Measurements from ENCODE around the gene BANK1. TPM values are rescaled to one million over a fixed set of nuclear protein-coding genes. Genes with fewer than 3 reads are reported as not detected.

Gene BANK1
- total RNA-seq, 2 donors from 2014 or later, result not detected

DNA sequence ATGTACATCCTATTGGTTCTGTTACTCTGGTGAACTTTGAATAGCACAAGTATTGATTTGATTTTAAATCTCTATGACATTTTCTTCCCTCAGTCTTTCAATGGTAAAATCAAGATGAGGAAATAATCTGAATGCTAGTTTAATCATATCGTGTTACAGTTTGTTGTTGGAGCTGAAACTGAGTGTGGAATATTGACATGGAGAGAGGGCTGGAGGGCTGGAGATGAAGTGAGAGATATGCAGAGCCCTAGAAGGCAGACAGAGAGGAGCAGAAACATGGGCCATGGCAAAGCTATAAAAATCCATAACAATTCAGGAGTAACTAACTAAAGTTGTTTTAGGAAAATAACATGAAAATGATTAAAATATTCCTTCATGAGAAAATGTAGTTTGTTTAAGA, 141.1 kb downstream of the BANK1 start:
- ATAC-seq (no peak), DNase-seq (ENCODE audit: low spot score in 2 of 2) (no peak)
- Mint-ChIP-seq H3K9me3 (no peaks in the 10 kb centered on the region), H3K36me3 (no peaks in the 10 kb centered on the region), H3K27ac (no peak overlapping the region)

DNA sequence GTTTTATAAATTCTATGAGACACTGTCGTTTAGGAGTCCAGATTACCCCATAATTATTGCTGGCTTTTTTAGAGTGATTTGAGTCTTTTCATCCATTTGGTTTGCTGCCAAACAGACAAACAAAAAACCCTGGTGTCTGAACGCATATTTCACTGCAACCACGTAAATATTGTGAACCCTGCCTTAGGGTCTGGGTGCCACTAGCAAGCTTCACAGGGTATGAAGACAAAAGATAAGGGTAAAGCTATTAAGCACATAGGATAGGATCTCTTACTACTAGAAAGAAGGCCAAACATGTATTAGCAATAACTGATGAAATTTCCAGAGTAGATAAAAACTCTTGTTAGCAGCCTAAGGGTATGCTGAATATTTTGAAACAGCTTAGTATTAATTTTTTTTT, 143.3 kb downstream of the BANK1 start:
- Mint-ChIP-seq H3K27ac (no peak overlapping the region), H3K9me3 (peaks cover 0 to 6% of the 10 kb centered on the region in 2 donors), H3K36me3 (no peaks in the 10 kb centered on the region)
- ATAC-seq, result no peak
- DNase-seq (ENCODE audit: low spot score in 2 of 2), result no peak

DNA sequence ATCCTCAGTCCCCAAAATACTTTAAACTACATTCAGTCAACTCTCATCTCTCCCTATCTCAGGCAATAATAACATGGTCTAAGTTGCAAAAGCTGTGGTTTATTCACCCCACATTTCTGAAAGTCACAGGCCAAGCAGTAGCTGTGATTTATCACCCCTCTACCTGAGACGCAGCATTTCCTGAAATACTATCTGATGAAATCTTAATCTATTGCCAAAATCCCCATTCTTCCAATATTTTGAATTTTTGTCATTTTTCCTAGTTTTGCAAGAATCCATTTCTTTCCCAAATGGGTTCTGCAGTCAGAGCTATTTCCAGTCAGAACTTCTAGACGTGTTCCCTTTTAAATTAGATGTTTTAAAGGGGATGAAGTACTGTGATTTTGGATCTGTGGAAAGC, 148.3 kb downstream of the BANK1 start:
- DNase-seq (ENCODE audit: low spot score in 2 of 2) (no peak), ATAC-seq (no peak)
- no peak overlapping the region for H3K27ac Mint-ChIP-seq
- no peaks in the 10 kb centered on the region for H3K36me3 Mint-ChIP-seq
- H3K9me3 Mint-ChIP-seq, result peaks cover 0 to 6% of the 10 kb centered on the region in 2 donors

DNA sequence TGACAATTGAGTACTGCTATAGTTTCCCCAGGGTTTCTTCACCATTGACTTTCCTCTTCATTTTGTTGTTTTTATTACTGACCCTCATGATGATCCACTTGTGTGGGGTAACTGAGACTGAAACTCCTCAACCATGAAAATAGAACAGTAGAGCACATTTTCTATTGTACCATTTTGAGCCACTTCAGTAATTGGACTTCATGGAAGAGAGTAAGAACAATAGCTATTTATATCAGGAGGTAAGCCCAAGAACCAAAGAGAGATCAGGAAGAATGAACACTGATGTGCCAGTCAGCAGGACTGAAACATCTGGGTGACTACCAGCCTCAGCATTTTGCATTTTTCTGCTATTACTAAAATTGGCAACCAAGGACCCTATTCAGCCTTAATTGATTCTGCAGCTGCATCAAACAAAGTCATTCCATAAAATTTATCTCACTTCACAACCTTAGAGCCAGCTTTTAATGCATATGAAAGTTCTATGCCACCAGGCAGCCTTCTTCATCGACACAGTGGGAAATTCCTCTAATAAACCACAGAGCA, 151.4 kb downstream of the BANK1 start:
- Mint-ChIP-seq H3K9me3 (peaks cover 0 to 6% of the 10 kb centered on the region in 2 donors), H3K27ac (no peak overlapping the region), H3K36me3 (no peaks in the 10 kb centered on the region)
- DNase-seq (ENCODE audit: low spot score in 2 of 2) (no peak), ATAC-seq (no peak)

DNA sequence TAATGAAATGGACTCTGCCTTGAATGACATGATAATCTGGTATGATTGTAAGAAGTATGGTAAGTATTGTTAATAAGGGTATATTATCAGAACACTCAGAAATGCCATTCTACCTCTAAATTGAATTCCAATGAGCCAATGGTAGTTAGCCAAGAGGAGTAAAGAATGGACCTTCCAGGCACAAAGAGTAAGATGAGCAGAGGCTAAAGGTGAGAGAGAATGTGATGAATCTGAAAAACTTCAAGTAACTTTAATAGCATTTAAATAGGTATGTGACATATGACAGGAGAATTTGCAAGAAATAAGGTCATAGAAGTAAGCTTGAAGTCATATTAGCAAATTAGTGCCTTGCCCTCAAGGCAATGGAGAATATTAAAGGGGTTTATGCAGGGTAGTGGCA, 152.4 kb downstream of the BANK1 start:
- no peak for ATAC-seq
- Mint-ChIP-seq H3K27ac (no peak overlapping the region), H3K36me3 (no peaks in the 10 kb centered on the region), H3K9me3 (no peaks in the 10 kb centered on the region)
- no peak for DNase-seq (ENCODE audit: low spot score in 2 of 2)

DNA sequence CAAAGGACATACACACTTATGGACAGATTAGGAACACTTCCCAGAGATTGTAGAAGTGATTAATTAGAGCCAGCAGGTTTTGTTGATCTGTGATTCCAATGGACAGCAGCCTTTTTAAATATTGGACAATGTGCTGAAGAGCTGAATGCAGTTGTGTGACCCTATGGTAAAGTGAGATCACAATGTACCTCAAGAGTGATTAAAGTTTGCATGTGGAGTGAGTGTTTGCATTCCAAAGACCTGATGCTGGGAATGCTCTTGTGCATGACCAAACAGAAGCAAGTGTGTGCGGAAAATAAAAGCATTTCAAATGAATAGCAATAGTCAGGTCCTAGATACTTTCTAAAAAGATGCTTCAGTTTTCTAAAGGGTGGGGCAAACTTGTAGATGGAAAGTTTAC, 154.1 kb downstream of the BANK1 start:
- Mint-ChIP-seq H3K9me3 (no peaks in the 10 kb centered on the region), H3K36me3 (no peaks in the 10 kb centered on the region), H3K27ac (no peak overlapping the region)
- ATAC-seq (no peak), DNase-seq (ENCODE audit: low spot score in 2 of 2) (no peak)

DNA sequence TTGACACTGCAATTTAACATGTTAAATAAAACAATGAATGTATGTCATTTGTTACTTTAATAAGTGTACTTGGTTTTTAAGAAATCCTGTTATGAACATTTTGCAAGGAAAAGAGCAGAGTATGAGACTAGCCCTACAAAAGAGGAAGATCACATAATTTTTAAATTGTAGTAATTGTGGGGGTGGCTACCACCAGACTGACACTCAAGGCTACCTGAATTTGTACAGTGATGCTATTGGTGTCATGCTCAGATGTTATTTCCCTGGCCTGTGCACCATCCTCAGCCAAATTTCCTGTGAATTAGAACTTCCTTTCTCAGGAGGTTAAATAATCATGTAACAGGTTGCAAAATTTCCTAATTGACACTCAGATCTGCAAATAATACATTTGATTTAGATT, 157.5 kb downstream of the BANK1 start:
- no peaks in the 10 kb centered on the region for H3K36me3 Mint-ChIP-seq
- DNase-seq (ENCODE audit: low spot score in 2 of 2), result no peak
- H3K27ac Mint-ChIP-seq, result no peak overlapping the region
- no peaks in the 10 kb centered on the region for H3K9me3 Mint-ChIP-seq
- ATAC-seq, result no peak

DNA sequence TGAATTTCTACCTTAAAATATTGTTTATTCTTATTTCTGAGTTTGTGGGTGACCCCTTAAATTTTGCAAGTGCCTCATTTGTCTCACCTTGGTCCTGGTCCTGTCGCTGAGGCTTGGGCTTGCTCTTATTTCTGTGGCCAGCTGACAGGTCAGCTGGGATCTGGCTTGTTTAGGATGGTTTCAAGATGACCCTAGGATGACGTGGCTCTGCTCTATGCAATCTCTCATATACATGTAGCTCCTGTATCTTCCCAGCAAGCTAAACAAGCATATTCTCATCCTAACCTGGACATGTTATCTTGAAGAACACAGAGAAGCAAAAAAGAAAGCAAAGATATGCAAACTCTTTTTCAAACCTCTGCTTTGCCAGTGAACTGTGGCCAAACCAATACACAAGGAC, 158.4 kb downstream of the BANK1 start:
- DNase-seq (ENCODE audit: low spot score in 2 of 2), result no peak
- no peak for ATAC-seq
- Mint-ChIP-seq H3K27ac (no peak overlapping the region), H3K36me3 (no peaks in the 10 kb centered on the region), H3K9me3 (no peaks in the 10 kb centered on the region)

DNA sequence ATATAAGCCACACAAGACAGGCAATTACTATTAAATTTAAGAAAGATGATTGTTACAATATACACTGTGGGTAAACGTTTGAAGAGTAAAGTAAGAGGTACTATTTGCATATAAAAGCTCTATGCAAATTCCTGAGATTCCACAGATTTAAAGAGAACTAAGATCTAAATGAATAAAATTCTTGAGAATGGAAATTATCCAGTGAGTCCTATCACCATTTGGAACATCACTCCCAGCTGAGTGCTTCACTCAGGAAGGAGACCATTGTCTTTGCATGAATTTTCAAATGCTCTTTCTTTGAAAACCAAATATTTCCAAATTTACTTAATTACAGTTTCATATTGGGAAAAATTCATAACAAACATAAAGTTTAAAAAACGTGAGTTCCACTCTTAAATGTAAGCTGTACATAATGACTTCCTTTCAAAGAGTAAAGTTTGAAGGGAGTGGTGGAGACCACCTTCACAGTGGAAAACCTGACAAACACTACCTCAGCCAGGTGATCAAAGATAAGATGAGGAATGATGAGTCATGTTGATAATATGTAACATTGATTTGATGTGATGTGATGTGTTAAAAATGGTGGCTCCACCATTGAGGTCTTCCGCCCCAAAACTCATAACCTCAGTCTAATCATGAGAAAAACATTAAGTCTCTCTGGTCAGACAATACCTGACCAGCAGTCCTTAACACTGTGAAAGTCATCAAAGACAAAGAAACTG, 159.9 kb downstream of the BANK1 start:
- Mint-ChIP-seq H3K9me3 (no peaks in the 10 kb centered on the region), H3K27ac (no peak overlapping the region), H3K36me3 (no peaks in the 10 kb centered on the region)
- DNase-seq (ENCODE audit: low spot score in 2 of 2) (no peak), ATAC-seq (no peak)

DNA sequence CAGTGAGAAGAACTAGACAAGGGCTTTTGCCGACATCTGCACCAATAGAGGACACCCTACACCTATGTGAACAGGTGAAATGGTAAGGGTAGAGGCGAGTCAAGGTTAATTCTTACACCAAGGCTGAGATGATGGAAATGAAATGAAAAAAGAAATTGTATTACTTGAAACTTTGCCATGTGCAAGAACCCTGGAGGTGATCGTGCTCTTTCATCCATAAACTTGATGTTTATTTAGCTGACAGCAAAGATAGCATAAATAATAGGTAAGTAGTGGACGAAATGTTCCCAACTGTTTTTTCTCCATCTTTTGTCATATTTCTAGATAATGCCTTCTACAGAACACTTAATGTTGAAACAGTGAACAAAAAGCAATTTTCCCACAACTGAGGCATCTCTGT, 162.5 kb downstream of the BANK1 start:
- ATAC-seq (no peak), DNase-seq (ENCODE audit: low spot score in 2 of 2) (no peak)
- H3K27ac Mint-ChIP-seq, result no peak overlapping the region
- no peaks in the 10 kb centered on the region for H3K36me3 Mint-ChIP-seq
- H3K9me3 Mint-ChIP-seq, result no peaks in the 10 kb centered on the region

DNA sequence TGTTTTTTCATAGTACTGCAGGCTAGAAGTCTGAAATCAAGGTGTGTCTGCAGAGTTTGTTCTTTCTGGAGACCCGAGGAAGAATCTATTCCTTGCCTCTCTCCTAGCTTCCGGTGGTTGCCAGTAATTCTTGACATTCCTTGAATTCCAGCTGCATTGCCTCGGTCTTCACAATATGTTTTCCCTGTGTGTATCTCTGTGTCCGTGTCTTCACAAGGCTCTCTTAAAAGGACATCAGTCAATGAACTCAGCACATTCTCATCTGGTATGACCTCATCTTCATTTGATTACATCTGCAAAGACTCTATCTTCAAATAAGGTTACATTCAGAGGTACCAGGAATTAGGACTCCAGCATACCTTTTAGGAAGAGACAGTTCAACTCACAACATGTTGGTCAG, 163.4 kb downstream of the BANK1 start:
- H3K27ac Mint-ChIP-seq, result no peak overlapping the region
- DNase-seq (ENCODE audit: low spot score in 2 of 2), result no peak

DNA sequence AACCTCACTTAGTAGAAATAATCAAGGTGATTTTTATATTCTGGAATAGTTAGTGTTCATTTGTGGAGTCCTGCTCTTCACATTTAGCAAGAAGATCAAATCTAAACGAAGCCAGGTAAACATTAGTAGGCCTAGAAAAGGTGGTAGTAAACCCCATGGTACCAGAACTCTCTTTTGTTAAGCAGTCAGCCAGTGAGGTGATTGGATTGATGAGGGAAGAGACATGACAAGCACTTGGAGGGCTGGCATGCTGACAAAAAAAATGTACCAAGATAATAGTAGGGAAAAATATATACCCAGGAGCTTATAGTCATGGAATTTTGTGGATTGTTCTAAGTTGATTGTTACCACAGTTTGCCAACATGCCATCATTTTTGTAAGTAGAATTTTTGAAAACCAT, 163.8 kb downstream of the BANK1 start:
- Mint-ChIP-seq H3K36me3 (no peaks in the 10 kb centered on the region), H3K9me3 (no peaks in the 10 kb centered on the region), H3K27ac (no peak overlapping the region)
- DNase-seq (ENCODE audit: low spot score in 2 of 2) (no peak), ATAC-seq (no peak)

More for the DNA sequence above, 163.4 kb downstream of the BANK1 start:
- H3K36me3 Mint-ChIP-seq, result no peaks in the 10 kb centered on the region
- no peaks in the 10 kb centered on the region for H3K9me3 Mint-ChIP-seq
- ATAC-seq, result no peak

DNA sequence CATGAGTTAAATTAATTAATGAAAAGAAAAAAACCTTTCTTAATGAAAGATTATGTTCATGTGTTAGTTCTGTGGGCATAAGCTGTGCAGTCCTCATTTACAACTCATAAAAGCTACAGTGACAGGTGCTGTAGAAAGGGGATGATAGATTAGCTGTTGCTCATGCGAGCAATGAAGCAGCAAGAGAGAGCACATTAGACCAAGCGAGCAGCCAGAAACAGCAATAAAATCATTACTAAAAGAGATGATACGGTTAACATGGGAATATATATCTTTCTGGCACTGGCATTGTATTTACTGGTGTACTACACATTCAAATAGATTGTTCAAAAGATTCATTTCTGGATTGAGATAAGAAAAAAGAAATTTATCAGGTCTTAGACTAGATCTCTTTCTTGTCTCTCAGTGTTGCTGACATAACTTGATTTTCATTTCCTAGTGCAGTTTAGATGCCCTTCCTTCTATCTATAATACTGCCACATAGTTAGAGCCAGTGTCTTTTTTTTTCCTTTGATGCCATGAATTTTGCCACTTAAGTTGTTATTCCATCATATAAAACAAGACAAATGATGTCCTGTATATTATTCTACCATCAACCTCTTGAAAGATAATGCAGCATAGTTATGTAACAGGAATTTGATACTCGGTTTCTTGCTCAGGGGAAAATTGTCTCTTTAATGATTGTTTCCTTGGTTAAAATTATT, 164.6 kb downstream of the BANK1 start:
- ATAC-seq (no peak), DNase-seq (ENCODE audit: low spot score in 2 of 2) (no peak)
- Mint-ChIP-seq H3K27ac (no peak overlapping the region), H3K36me3 (no peaks in the 10 kb centered on the region), H3K9me3 (no peaks in the 10 kb centered on the region)

DNA sequence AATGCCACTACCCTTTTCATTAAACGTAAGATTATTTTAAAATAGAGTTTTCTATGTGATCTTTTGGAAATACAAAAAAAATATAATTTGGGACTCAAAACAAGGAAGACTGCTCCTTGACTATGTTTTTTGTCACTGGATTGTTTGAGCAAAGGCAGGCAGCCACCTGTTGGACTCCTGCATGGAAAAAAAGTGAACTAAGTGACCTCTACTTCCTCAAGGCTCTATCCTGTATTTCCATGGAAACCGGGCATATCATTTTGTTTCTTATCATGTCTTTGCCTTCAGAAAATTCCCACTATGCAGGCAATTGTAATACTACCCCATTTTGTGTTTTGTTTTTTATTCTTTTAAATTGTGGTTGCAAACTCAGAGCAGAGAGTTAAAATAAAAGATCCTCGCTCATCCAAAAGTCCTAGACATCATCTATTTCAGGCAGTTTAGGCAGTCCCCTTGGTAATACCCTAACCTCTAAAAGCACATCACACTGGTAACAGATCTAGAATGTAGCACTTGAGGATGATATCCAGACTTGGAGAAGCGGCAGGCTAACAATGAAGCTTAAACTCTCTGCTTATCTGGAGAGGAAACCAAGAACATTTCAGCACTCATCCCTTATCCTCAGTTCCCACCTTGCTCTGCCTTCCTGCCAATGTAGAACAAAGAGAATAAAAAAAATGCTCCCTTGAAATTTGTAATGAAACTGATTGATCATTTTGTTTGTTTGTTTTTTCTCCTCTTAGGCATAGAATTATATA, 165.7 kb downstream of the BANK1 start:
- ATAC-seq (no peak), DNase-seq (ENCODE audit: low spot score in 2 of 2) (no peak)
- Mint-ChIP-seq H3K9me3 (no peaks in the 10 kb centered on the region), H3K36me3 (no peaks in the 10 kb centered on the region), H3K27ac (no peak overlapping the region)

DNA sequence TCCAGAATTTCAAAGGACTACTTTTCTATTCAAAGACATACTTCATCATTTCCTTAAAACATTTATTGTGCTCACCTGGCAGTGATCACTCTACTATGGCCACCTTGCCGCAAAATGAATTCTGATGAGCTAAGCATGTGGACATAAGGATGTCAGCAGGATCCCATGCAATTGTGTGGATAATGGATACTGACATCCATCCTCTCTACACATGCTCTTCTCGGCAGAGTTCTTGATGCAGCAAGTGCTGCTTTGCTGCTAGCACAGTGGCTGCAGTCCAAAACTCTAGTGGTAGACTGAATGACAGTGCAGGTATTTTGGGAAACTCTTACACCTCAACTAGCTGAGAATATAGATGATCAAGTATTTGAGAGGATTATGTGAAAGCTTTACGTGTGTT, 168.0 kb downstream of the BANK1 start:
- Mint-ChIP-seq H3K27ac (no peak overlapping the region), H3K9me3 (no peaks in the 10 kb centered on the region), H3K36me3 (no peaks in the 10 kb centered on the region)
- no peak for ATAC-seq
- DNase-seq (ENCODE audit: low spot score in 2 of 2), result no peak

DNA sequence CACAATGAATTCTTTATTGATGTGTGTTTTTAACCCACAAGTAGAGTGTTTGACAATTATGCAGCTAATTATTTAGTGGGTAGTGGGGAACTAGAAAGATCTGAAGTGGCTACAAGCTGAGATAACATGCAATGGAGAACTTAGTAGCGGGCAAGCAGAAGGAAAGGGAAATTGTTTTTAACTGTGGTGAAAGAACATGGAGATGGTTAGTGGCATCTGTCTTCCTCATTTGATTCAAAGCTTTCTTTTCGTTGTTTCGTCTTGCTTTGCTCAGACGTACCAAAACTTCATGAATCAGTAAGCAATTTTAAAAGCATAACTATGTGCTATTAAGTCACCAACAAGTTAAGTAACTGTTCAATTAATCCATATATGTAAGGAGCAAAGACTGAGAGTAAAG, 169.9 kb downstream of the BANK1 start:
- Mint-ChIP-seq H3K36me3 (no peaks in the 10 kb centered on the region), H3K9me3 (no peaks in the 10 kb centered on the region), H3K27ac (no peak overlapping the region)
- DNase-seq (ENCODE audit: low spot score in 2 of 2), result no peak
- ATAC-seq, result no peak

DNA sequence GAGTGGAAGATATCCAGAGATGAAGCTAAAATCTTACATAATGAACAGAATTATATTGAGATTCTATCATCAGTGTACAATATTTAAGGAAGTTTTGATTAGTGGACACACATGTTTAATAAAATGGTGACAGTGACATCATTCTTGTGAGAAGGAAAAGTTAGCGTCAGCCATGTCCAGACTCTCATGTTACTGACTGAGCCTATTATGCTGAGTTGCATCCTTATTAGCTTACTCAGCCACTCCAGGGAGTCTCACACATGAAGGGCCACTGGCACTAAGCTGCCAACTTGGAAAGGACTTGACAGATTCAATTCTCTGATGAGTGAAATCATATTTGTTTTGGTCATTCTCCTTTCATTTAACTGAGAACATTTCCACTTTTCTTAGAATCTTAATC, 170.6 kb downstream of the BANK1 start:
- no peak overlapping the region for H3K27ac Mint-ChIP-seq
- no peaks in the 10 kb centered on the region for H3K9me3 Mint-ChIP-seq
- DNase-seq (ENCODE audit: low spot score in 2 of 2), result no peak

More for the DNA sequence above, 170.6 kb downstream of the BANK1 start:
- no peak for ATAC-seq
- H3K36me3 Mint-ChIP-seq, result no peaks in the 10 kb centered on the region
